CD1c-positive myeloid dendritic cell (primary cell): ENCODE results near the gene ATP6V1G2.

Experiments used
- DNase-seq: peaks from one replicate; pipeline ENCODE4 v3.0.0-alpha.2; 2016; ENCODE audit errors: extremely low spot score

ATP6V1G2 gene

DNA sequence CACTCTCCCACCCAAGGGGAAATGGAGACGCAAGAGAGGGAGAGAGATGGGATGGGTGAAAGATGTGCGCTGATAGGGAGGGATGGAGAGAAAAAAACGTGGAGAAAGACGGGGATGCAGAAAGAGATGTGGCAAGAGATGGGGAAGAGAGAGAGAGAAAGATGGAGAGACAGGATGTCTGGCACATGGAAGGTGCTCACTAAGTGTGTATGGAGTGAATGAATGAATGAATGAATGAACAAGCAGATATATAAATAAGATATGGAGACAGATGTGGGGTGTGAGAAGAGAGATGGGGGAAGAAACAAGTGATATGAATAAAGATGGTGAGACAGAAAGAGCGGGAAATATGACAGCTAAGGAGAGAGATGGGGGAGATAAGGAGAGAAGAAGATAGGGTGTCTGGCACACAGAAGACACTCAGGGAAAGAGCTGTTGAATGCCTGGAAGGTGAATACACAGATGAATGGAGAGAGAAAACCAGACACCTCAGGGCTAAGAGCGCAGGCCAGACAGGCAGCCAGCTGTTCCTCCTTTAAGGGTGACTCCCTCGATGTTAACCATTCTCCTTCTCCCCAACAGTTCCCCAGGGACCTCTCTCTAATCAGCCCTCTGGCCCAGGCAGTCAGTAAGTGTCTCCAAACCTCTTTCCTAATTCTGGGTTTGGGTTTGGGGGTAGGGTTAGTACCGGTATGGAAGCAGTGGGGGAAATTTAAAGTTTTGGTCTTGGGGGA, 29.7 kb upstream of the ATP6V1G2 start:
- DNase-seq: no peak

DNA sequence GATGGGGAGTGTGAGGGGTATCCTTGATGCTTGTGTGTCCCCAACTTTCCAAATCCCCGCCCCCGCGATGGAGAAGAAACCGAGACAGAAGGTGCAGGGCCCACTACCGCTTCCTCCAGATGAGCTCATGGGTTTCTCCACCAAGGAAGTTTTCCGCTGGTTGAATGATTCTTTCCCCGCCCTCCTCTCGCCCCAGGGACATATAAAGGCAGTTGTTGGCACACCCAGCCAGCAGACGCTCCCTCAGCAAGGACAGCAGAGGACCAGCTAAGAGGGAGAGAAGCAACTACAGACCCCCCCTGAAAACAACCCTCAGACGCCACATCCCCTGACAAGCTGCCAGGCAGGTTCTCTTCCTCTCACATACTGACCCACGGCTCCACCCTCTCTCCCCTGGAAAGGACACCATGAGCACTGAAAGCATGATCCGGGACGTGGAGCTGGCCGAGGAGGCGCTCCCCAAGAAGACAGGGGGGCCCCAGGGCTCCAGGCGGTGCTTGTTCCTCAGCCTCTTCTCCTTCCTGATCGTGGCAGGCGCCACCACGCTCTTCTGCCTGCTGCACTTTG, 29.0 kb upstream of the ATP6V1G2 start, which contains the start of gene TNF:
Gene TNF (plus strand): TSS at position 231 of the 567 bp plus-strand sequence. CDS start 177 bp downstream, at position 408.
- DNase-seq: peak; percentile 88

DNA sequence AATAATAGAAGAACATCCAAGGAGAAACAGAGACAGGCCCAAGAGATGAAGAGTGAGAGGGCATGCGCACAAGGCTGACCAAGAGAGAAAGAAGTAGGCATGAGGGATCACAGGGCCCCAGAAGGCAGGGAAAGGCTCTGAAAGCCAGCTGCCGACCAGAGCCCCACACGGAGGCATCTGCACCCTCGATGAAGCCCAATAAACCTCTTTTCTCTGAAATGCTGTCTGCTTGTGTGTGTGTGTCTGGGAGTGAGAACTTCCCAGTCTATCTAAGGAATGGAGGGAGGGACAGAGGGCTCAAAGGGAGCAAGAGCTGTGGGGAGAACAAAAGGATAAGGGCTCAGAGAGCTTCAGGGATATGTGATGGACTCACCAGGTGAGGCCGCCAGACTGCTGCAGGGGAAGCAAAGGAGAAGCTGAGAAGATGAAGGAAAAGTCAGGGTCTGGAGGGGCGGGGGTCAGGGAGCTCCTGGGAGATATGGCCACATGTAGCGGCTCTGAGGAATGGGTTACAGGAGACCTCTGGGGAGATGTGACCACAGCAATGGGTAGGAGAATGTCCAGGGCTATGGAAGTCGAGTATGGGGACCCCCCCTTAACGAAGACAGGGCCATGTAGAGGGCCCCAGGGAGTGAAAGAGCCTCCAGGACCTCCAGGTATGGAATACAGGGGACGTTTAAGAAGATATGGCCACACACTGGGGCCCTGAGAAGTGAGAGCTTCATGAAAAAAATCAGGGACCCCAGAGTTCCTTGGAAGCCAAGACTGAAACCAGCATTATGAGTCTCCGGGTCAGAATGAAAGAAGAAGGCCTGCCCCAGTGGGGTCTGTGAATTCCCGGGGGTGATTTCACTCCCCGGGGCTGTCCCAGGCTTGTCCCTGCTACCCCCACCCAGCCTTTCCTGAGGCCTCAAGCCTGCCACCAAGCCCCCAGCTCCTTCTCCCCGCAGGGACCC, 28.0 kb upstream of the ATP6V1G2 start:
- DNase-seq: no peak

DNA sequence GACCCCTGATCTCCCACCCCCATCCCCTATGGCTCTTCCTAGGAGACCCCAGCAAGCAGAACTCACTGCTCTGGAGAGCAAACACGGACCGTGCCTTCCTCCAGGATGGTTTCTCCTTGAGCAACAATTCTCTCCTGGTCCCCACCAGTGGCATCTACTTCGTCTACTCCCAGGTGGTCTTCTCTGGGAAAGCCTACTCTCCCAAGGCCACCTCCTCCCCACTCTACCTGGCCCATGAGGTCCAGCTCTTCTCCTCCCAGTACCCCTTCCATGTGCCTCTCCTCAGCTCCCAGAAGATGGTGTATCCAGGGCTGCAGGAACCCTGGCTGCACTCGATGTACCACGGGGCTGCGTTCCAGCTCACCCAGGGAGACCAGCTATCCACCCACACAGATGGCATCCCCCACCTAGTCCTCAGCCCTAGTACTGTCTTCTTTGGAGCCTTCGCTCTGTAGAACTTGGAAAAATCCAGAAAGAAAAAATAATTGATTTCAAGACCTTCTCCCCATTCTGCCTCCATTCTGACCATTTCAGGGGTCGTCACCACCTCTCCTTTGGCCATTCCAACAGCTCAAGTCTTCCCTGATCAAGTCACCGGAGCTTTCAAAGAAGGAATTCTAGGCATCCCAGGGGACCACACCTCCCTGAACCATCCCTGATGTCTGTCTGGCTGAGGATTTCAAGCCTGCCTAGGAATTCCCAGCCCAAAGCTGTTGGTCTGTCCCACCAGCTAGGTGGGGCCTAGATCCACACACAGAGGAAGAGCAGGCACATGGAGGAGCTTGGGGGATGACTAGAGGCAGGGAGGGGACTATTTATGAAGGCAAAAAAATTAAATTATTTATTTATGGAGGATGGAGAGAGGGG, 27.1 kb upstream of the ATP6V1G2 start:
- no peak for DNase-seq

DNA sequence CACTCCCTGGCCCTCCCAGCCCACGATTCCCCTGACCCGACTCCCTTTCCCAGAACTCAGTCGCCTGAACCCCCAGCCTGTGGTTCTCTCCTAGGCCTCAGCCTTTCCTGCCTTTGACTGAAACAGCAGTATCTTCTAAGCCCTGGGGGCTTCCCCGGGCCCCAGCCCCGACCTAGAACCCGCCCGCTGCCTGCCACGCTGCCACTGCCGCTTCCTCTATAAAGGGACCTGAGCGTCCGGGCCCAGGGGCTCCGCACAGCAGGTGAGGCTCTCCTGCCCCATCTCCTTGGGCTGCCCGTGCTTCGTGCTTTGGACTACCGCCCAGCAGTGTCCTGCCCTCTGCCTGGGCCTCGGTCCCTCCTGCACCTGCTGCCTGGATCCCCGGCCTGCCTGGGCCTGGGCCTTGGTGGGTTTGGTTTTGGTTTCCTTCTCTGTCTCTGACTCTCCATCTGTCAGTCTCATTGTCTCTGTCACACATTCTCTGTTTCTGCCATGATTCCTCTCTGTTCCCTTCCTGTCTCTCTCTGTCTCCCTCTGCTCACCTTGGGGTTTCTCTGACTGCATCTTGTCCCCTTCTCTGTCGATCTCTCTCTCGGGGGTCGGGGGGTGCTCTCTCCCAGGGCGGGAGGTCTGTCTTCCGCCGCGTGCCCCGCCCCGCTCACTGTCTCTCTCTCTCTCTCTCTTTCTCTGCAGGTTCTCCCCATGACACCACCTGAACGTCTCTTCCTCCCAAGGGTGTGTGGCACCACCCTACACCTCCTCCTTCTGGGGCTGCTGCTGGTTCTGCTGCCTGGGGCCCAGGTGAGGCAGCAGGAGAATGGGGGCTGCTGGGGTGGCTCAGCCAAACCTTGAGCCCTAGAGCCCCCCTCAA, 25.9 kb upstream of the ATP6V1G2 start, which contains the start of gene LTA:
Gene LTA (plus strand): TSS at position 249 of the 871 bp plus-strand sequence. CDS start 454 bp downstream, at position 703.
- DNase-seq: no peak

DNA sequence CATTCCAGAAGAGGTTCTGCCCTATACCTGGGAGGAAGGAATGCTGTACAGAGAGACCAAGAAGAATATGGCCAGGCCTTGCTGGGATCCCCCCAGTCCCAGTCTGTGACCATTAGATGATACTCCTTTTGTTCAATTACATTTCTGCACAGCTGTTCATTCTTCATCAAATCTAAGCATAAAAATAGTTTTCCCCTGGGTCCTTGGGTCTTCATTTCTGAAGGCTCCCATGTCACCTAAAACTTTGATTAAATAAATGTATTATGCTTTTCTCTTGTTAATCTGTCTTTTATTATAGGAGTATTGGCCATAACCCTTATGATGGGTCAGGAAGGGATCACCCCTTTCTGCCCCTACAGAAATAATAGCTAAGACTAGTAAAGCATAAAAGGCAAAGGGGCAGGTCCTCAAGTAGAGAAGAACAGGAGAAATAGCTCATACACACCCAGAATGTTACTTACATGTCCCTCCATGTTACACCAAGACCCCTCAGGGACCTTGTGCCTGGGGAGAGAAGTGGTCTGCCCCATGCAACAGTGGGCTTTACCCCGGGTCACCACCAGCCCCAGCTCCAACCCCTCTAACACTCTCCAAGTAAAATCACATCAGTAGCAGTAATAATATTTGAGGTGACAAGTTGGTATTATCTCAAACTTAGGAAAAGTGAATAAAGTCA, 23.6 kb upstream of the ATP6V1G2 start:
- no peak for DNase-seq

DNA sequence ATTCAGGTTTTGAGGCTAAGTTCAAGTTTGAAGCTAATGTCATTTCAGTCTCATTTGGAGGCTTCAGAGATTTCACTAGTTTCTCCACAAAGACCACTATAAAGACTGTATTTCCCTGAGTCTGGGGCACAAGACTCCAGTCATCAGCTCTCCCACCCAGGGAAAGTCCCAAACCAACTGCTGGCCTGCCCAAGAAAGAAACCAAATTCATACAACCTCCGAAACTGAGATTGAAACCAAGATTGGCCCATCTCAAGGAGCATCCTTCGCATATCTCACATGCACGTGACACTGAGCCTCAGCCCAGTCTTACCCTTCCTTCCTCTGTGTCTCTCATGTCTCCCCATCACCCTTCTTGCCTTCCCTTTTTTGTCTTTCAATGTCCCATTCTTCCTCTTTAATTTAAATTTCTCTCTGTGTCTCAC, 22.1 kb upstream of the ATP6V1G2 start:
- DNase-seq: peak; percentile 82

DNA sequence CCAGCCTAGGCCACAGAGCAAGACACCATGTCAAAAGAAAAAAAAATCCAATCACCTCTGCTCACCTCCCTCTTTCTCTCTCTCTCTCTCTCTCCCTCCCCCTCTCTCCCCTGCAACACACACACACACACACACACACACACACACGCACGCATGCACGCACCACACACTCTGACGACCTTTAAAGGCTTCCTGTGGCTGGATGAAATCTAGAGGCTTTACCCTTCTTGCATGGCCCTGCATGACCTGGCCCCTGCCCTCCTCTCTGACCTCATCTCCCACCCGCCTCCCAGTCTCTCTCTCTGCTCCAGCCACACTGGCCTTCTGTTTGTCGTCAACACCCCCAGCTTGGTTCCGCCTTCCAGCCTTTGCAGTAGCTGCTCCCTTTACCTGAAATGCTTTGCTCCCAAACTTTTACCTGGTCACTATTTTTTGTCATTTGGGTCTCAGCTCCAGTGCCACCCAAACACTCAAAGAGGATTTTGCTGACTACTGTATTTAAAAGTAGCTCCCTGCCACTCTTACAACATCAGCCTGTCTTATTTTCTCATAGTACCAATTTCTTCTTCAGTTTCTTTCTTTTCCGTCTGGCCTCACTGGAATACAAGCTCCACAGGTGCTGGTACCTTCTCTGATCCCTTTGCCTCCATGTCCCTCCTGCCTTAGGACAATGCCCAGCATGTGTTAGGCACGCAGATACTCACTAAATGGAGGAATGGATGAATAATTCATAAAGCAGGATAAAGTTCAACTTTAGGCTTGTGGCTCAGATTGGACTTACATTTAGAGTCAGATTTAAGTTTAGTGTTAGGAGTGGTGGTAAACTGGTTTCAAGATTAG, 21.3 kb upstream of the ATP6V1G2 start:
- DNase-seq: no peak

DNA sequence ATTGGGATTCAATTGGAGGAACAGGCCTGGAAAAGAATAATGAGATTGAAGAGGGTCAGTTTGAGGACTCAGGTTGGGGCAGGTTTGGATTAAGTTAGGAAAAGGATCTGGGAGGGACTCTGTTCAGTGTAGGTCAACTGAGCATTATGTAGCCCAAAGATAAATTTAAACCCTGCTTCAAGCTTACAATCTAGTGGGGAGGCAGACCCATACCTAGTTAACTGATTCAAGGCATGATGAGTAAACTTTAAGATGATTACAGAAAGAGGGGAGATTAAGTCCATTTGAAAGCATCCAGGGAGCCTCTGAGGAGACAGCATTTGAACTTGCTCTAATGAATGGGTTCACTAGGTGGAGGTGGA, 14.3 kb upstream of the ATP6V1G2 start:
- no peak for DNase-seq

DNA sequence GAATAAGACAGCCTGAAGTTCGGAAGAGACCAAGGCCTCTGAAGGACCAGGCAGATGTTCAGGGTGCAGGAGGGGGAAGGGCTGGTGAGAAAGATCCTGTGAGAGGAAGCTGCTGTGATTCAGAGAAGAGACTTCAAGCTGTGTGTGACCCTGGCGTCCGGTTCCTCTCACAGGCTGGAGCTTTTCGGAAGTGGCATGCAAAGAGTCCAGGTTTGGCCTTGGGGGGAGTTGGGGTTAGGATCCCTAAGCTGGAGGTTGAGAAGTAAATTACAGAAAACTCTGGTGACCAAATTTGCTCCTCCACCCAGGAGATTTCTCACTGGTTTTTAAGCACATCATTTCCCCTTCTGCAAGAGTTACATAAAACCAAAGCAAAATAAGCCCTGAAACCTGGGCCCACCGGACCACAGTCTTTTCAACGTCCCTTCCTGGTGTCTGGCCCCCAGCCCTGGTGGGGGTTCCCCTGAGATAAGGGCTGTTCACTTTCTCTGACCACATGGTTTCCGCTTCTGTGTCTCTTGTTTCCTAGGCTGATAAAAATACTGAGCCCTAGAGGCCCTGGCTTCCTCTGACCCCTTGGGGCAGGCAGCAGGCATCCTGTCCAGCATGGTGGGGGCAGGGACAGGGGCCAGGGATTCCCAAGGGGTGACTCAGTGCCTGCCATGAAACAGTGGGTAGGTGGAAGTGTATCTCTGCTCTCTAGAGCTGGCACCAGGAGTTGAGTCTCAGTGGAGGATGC, 13.7 kb upstream of the ATP6V1G2 start:
- peak; percentile 80 for DNase-seq

DNA sequence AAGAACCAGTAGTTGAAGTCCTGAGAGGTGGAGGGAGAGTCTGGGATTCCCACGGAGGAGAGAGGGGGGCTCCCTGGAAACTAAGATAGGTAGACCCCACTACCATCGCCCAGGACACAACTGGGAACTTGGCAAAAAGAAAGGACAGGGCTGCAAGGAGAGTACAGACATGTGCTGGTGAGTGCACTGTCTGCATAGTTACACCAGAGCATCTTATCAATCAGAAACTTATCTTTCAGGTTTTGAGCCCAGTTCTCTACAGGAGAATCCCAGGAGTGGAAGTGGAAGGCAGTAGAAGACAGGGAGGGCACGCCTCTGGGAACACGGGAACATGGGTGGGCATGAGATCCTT, 13.2 kb upstream of the ATP6V1G2 start:
- no peak for DNase-seq

DNA sequence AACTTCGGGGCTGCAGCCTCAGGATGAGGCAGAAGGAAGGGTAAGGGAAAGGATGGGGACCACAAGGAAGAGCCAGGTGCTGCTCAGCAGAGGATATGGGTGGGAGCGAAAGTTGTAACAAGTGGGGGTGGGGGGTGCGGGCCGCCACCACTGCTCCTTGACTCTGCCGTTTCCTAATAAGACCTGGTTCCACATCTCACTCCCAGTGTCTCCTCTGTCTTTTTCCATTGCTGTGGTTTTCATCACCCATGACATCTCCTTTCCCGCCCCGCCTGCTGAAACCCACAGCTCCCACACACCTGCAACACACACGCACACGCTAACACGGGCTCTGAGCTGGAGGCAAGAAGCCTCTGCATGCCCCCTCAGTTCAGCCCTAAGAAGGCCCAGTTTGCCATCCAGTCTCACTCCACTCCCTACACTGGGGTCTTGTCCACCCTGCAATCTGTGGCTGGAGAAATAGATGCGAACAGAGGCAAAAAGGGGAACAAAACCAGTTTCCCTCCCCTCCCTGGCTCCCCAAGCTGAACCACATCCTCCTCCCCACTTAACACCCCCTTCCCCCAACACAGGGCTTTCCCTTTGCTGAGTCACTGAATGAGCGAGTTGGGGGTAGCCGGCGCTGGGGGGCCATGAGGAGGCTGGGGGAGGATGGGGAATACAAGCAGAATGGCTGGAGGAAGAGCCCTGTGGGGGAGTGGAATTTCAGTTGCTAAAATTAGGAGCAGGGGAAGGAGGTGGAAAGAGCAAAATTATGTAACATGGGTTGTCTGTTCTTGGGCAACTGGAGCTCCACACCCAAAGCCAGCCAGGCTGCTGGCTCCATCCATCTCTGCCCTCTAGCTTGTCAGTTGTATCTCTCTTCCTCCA, 12.5 kb upstream of the ATP6V1G2 start:
- peak; percentile 90 for DNase-seq

DNA sequence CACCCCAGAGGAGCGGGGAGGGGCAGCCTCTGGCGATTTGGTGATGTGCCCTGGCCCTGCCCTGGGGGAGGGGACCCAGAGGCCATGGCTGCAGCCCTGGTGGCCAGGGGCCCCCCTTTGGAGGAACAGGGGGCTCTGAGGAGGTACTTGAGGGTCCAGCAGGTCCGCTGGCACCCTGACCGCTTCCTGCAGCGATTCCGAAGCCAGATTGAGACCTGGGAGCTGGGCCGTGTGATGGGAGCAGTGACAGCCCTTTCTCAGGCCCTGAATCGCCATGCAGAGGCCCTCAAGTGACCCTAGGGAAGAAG, 11.9 kb upstream of the ATP6V1G2 start:
- DNase-seq: no peak

DNA sequence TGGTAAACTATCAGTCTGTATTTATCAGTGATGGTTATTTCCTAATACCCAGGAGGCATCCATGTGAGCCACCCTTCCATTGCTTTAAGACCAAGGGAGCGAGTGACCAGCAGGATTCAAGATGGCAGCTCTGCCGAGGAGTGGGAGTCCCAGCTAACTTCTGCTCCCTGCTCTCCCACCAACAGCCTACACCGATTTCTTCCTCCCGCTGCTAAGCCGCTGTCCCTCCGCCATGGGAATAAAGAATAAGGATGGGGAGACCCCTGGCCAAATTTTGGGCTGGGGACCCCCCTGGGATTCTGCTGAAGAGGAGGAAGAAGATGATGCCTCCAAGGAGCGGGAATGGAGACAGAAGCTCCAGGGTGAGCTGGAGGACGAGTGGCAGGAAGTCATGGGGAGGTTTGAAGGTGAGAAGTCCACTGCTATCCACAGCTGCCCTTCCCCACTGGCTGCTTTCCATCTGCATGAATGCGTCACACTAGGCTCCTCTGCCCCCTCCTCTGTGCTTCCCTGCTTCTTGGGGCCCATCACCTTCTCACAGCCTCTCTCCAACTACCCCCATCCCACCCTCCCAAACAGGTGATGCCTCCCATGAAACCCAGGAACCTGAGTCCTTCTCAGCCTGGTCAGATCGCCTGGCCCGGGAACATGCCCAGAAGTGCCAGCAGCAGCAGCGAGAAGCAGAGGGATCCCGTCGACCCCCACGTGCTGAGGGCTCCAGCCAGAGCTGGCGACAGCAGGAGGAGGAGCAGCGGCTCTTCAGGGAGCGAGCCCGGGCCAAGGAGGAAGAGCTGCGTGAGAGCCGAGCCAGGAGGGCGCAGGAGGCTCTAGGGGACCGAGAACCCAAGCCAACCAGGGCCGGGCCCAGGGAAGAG, 11.3 kb upstream of the ATP6V1G2 start:
- DNase-seq: no peak

DNA sequence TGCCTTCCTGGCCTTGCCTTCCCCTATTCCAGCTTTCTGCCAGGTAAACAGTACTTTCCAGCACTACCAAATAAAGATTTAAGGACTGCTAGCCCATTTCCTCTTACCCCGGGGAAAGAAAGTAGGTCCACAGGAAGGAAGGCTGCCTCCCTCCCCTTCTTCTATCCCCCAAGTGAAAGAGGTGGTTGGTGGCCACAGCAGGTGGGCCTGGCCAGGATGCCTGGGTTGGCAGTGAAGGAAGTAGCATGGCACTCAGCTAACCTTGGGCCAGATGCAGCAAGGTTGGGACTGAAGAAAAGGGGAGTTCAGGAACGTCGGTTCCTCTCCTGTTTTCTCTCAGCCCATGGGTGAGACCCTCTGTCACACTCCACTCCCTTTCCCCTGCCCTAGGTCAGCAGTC, 9.9 kb upstream of the ATP6V1G2 start:
- no peak for DNase-seq

DNA sequence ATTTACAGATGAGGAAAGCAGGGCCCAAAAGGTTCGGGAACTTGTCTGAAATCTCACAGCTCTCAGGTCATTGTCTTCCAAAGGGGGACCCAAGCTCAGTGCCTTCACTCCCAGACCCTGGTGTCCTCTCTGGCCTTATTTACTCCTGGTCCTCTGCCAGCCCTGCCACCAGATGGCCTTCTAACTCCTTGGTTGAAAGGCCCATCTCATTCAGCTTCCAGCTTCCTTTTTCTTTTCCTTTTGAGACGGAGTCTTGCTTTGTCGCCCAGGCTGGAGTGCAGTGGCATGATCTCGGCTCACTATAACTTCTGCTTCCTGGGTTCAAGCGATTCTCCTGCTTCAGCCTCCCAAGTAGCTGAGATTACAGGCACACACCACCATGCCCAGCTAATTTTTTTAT, 5.0 kb upstream of the ATP6V1G2 start:
- DNase-seq: peak; percentile 89

DNA sequence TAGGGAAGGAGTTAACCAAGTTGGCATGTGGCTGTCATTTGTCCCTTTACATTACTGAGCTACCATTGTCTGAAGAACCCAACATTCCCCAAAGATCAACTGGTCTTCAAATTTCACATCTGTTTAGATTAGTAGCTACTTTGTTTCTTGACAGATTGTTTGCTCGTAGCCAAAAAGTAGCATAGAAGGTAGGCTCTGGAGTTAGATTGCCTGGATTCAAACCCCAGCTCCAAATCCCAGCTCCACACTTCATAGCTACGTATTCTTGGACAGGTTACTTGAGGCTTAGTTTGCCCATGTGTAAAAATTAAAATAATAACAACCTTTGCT, 2.1 kb upstream of the ATP6V1G2 start:
- DNase-seq: no peak
